ENCODE results near the gene VGF.
"Not testable (repeated sequence)": the region's sequence is repeated elsewhere in the genome, so short reads cannot be mapped to it uniquely, and the experiment has no call there.

VGF gene

GRCh38 chr7:101201695-101202602 is 36.6 kb upstream of the VGF start:
- Histone ChIP-seq H3K36me3 (ENCODE audit: insufficient read depth, low read length) (peaks cover 6% of the 10 kb centered on the region; the same call in 1 of the 2 replicates), H3K27ac (ENCODE audit: low read depth, low read length) (no peak overlapping the region), H3K4me1 (ENCODE audit: insufficient read depth, low read length) (peaks cover 10% of the 10 kb centered on the region), H3K9me3 (ENCODE audit: insufficient read depth, low read depth, low read length) (no peaks in the 10 kb centered on the region), H3K27me3 (ENCODE audit: insufficient read depth, low read length) (peaks cover 16% of the 10 kb centered on the region), H3K9ac (ENCODE audit: low read depth, low read length) (peak overlapping the region; percentile 54), H3K4me3 (ENCODE audit: low read length) (peak overlapping the region; percentile 54)
- 86% methylated on average over 75 of the region's 75 CpGs for WGBS

- Histone ChIP-seq H3K9ac (ENCODE audit: low read depth, low read length) (peak within 1 kb of the TSS; percentile 54), H3K4me3 (ENCODE audit: low read length) (peak within 1 kb of the TSS; percentile 54), H3K9me3 (ENCODE audit: insufficient read depth, low read depth, low read length) (no peaks in the 10 kb centered on the region), H3K36me3 (ENCODE audit: insufficient read depth, low read length) (peaks cover under 1% of the 10 kb centered on the region; the same call in 1 of the 2 replicates), H3K27ac (ENCODE audit: low read depth, low read length) (peak within 1 kb of the TSS; percentile 57; the same call in 1 of the 2 replicates), H3K27me3 (ENCODE audit: insufficient read depth, low read length) (peaks cover 16% of the 10 kb centered on the region), H3K4me1 (ENCODE audit: insufficient read depth, low read length) (peaks cover 10% of the 10 kb centered on the region)
- 58% methylated on average over 21 of the region's 21 CpGs for WGBS
Observed at GRCh38 chr7:101200862-101201599, 35.7 kb upstream of the VGF start, which contains the start of gene MOGAT3. MOGAT3 (minus strand) TSS chr7:101201036; CDS start chr7:101200854, 182 bp downstream.

GRCh38 chr7:101200504-101200861 is 35.1 kb upstream of the VGF start:
- peaks cover 10% of the 10 kb centered on the region for H3K4me1 ChIP-seq (ENCODE audit: insufficient read depth, low read length)
- no peak overlapping the region for H3K9ac ChIP-seq (ENCODE audit: low read depth, low read length)
- no peak overlapping the region for H3K4me3 ChIP-seq (ENCODE audit: low read length)
- 86% methylated on average over 2 of the region's 2 CpGs for WGBS
- H3K27ac ChIP-seq (ENCODE audit: low read depth, low read length), result peak overlapping the region; percentile 57; the same call in 1 of the 2 replicates
- peaks cover 16% of the 10 kb centered on the region for H3K27me3 ChIP-seq (ENCODE audit: insufficient read depth, low read length)
- H3K36me3 ChIP-seq (ENCODE audit: insufficient read depth, low read length), result no peaks in the 10 kb centered on the region
- H3K9me3 ChIP-seq (ENCODE audit: insufficient read depth, low read depth, low read length), result no peaks in the 10 kb centered on the region

- not testable (repeated sequence) for H3K36me3 ChIP-seq (ENCODE audit: insufficient read depth, low read length); H3K9ac ChIP-seq (ENCODE audit: low read depth, low read length); H3K27ac ChIP-seq (ENCODE audit: low read depth, low read length); H3K9me3 ChIP-seq (ENCODE audit: insufficient read depth, low read depth, low read length); H3K4me3 ChIP-seq (ENCODE audit: low read length)
- 95% methylated on average over 10 of the region's 10 CpGs for WGBS
- Histone ChIP-seq H3K27me3 (ENCODE audit: insufficient read depth, low read length) (peaks cover 16% of the 10 kb centered on the region), H3K4me1 (ENCODE audit: insufficient read depth, low read length) (peaks cover 10% of the 10 kb centered on the region)
Observed at GRCh38 chr7:101199522-101199921, 34.2 kb upstream of the VGF start.

GRCh38 chr7:101198476-101198875 is 33.1 kb upstream of the VGF start:
- H3K4me3 ChIP-seq (ENCODE audit: low read length), result no peak overlapping the region
- peaks cover 16% of the 10 kb centered on the region for H3K27me3 ChIP-seq (ENCODE audit: insufficient read depth, low read length)
- peaks cover 10% of the 10 kb centered on the region for H3K4me1 ChIP-seq (ENCODE audit: insufficient read depth, low read length)
- 90% methylated on average over 14 of the region's 14 CpGs for WGBS
- H3K9ac ChIP-seq (ENCODE audit: low read depth, low read length), result no peak overlapping the region
- H3K36me3 ChIP-seq (ENCODE audit: insufficient read depth, low read length), result no peaks in the 10 kb centered on the region
- no peaks in the 10 kb centered on the region for H3K9me3 ChIP-seq (ENCODE audit: insufficient read depth, low read depth, low read length)
- H3K27ac ChIP-seq (ENCODE audit: low read depth, low read length), result no peak overlapping the region

- Histone ChIP-seq H3K4me1 (ENCODE audit: insufficient read depth, low read length) (peaks cover 10% of the 10 kb centered on the region), H3K27ac (ENCODE audit: low read depth, low read length) (no peak overlapping the region), H3K9me3 (ENCODE audit: insufficient read depth, low read depth, low read length) (no peaks in the 10 kb centered on the region), H3K9ac (ENCODE audit: low read depth, low read length) (no peak overlapping the region), H3K27me3 (ENCODE audit: insufficient read depth, low read length) (peaks cover 16% of the 10 kb centered on the region), H3K4me3 (ENCODE audit: low read length) (no peak overlapping the region), H3K36me3 (ENCODE audit: insufficient read depth, low read length) (no peaks in the 10 kb centered on the region)
- WGBS, result 94% methylated on average over 21 of the region's 21 CpGs
Observed at GRCh38 chr7:101197991-101198390, 32.6 kb upstream of the VGF start.

GRCh38 chr7:101195884-101196283 is 30.5 kb upstream of the VGF start:
- H3K9me3 ChIP-seq (ENCODE audit: insufficient read depth, low read depth, low read length), result no peaks in the 10 kb centered on the region
- H3K4me1 ChIP-seq (ENCODE audit: insufficient read depth, low read length), result peaks cover 6% of the 10 kb centered on the region
- no peaks in the 10 kb centered on the region for H3K36me3 ChIP-seq (ENCODE audit: insufficient read depth, low read length)
- H3K27ac ChIP-seq (ENCODE audit: low read depth, low read length), result no peak overlapping the region
- WGBS, result 93% methylated on average over 17 of the region's 17 CpGs
- no peak overlapping the region for H3K9ac ChIP-seq (ENCODE audit: low read depth, low read length)
- no peak overlapping the region for H3K4me3 ChIP-seq (ENCODE audit: low read length)
- no peaks in the 10 kb centered on the region; the same call in 1 of the 2 replicates for H3K27me3 ChIP-seq (ENCODE audit: insufficient read depth, low read length)

- no peaks in the 10 kb centered on the region for H3K4me1 ChIP-seq (ENCODE audit: insufficient read depth, low read length)
- H3K27ac ChIP-seq (ENCODE audit: low read depth, low read length), result no peak overlapping the region
- H3K9ac ChIP-seq (ENCODE audit: low read depth, low read length), result no peak overlapping the region
- H3K4me3 ChIP-seq (ENCODE audit: low read length), result no peak overlapping the region
- no peaks in the 10 kb centered on the region for H3K9me3 ChIP-seq (ENCODE audit: insufficient read depth, low read depth, low read length)
- 88% methylated on average over 8 of the region's 8 CpGs for WGBS
- H3K36me3 ChIP-seq (ENCODE audit: insufficient read depth, low read length), result no peaks in the 10 kb centered on the region
- H3K27me3 ChIP-seq (ENCODE audit: insufficient read depth, low read length), result no peaks in the 10 kb centered on the region
Observed at GRCh38 chr7:101189109-101189508, 23.7 kb upstream of the VGF start.

- Histone ChIP-seq H3K27me3 (ENCODE audit: insufficient read depth, low read length) (no peaks in the 10 kb centered on the region), H3K4me3 (ENCODE audit: low read length) (no peak overlapping the region), H3K4me1 (ENCODE audit: insufficient read depth, low read length) (0 out of 2 replicates have a peak, but pooled peaks cover 4% of the 10 kb centered on the region), H3K36me3 (ENCODE audit: insufficient read depth, low read length) (no peaks in the 10 kb centered on the region), H3K27ac (ENCODE audit: low read depth, low read length) (no peak overlapping the region), H3K9ac (ENCODE audit: low read depth, low read length) (no peak overlapping the region), H3K9me3 (ENCODE audit: insufficient read depth, low read depth, low read length) (no peaks in the 10 kb centered on the region)
- 92% methylated on average over 4 of the region's 4 CpGs for WGBS
Observed at GRCh38 chr7:101186844-101187428, 21.6 kb upstream of the VGF start.

GRCh38 chr7:101186194-101186593 is 20.8 kb upstream of the VGF start:
- peaks cover 3% of the 10 kb centered on the region; the same call in 1 of the 2 replicates for H3K27me3 ChIP-seq (ENCODE audit: insufficient read depth, low read length)
- no peaks in the 10 kb centered on the region for H3K36me3 ChIP-seq (ENCODE audit: insufficient read depth, low read length)
- no peaks in the 10 kb centered on the region for H3K9me3 ChIP-seq (ENCODE audit: insufficient read depth, low read depth, low read length)
- 0 out of 2 replicates have a peak, but pooled peaks cover 4% of the 10 kb centered on the region for H3K4me1 ChIP-seq (ENCODE audit: insufficient read depth, low read length)
- no peak overlapping the region for H3K9ac ChIP-seq (ENCODE audit: low read depth, low read length)
- H3K4me3 ChIP-seq (ENCODE audit: low read length), result no peak overlapping the region
- WGBS, result 91% methylated on average over 6 of the region's 6 CpGs
- H3K27ac ChIP-seq (ENCODE audit: low read depth, low read length), result no peak overlapping the region
